ENCODE measurements around the gene FAM174A. TPM values are rescaled to one million over a fixed set of nuclear protein-coding genes. Genes with fewer than 3 reads are reported as not detected.

Gene FAM174A
- total RNA-seq, 1 experiment from 2014 or later: 66.2 TPM

- BruUV-seq (replicated peaks): no TSS peak
- TF ChIP-seq, protein P1, sequence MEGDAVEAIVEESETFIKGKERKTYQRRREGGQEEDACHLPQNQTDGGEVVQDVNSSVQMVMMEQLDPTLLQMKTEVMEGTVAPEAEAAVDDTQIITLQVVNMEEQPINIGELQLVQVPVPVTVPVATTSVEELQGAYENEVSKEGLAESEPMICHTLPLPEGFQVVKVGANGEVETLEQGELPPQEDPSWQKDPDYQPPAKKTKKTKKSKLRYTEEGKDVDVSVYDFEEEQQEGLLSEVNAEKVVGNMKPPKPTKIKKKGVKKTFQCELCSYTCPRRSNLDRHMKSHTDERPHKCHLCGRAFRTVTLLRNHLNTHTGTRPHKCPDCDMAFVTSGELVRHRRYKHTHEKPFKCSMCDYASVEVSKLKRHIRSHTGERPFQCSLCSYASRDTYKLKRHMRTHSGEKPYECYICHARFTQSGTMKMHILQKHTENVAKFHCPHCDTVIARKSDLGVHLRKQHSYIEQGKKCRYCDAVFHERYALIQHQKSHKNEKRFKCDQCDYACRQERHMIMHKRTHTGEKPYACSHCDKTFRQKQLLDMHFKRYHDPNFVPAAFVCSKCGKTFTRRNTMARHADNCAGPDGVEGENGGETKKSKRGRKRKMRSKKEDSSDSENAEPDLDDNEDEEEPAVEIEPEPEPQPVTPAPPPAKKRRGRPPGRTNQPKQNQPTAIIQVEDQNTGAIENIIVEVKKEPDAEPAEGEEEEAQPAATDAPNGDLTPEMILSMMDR (conservative IDR thresholded peaks at IDR 0.05; ENCODE audit: low read depth, low read length): no peak
- no peak for TF ChIP-seq EZH2 (IDR thresholded peaks at IDR 0.05; ENCODE audit: low read length, unreplicated experiment)
- no peak for TF ChIP-seq EZH2phosphoT487 (IDR thresholded peaks at IDR 0.05; ENCODE audit: borderline replicate concordance, low read length)
These were observed 16.1 kb upstream of the FAM174A start for GRCh38 chr5:100519075-100519474.

DNA sequence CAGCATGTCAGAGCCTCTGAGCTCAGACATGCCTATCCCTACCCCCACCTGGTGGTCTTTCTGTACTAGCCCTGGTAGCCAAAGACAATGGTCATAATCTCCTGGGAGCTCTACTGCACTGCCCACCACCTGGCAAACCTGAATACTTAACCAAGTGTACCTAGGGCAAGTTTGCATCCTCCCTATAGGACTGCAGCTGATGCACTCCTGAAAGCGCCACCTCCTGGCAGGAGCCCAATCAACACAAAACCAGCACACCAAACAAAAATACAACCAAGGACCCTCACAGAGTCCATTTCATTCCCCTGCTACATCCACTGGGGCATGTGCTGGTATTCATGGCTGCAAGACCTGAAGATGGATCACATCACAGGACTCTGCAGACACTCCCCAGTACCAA lies 14.8 kb upstream of the FAM174A start:
- no peak for ATAC-seq
- DNase-seq: peak; percentile 16
- TF ChIP-seq, protein P1 (conservative IDR thresholded peaks at IDR 0.05; ENCODE audit: low read depth, low read length): peak; percentile 55
- TF ChIP-seq EZH2phosphoT487 (IDR thresholded peaks at IDR 0.05; ENCODE audit: borderline replicate concordance, low read length): no peak
- Histone ChIP-seq H3K27me3 (ENCODE audit: low read length) (no peaks in the 10 kb centered on the region), H3K27ac (ENCODE audit: low read length) (no peak overlapping the region), H3K4me3 (ENCODE audit: low read length) (no peak overlapping the region), H3K9me2 (replicated peaks; ENCODE audit: low read length) (no peaks in the 10 kb centered on the region), H3K9ac (ENCODE audit: low read length) (no peak overlapping the region), H3K4me1 (ENCODE audit: insufficient read depth, low read length) (no peaks in the 10 kb centered on the region), H3K4me2 (ENCODE audit: low read length) (no peak overlapping the region), H4K20me1 (ENCODE audit: low read length) (no peaks in the 10 kb centered on the region), H3K36me3 (ENCODE audit: low read depth, low read length) (no peaks in the 10 kb centered on the region), H2AFZ (ENCODE audit: low read length) (no peak overlapping the region), H3K9me3 (ENCODE audit: low read length) (0 out of 2 replicates have a peak, but pooled peaks cover 7% of the 10 kb centered on the region), H3F3A (ENCODE audit: low read length, unreplicated experiment) (no peaks in the 10 kb centered on the region), H3K79me2 (ENCODE audit: low read length) (no peaks in the 10 kb centered on the region)
- ChIA-PET CTCF (no interaction called here), POLR2A (ENCODE audit: unreplicated experiment) (no interaction called here)
- BruUV-seq (replicated peaks): no TSS peak
- intact Hi-C loops (cut with micrococcal nuclease): no loop called here

More at GRCh38 chr5:100519075-100519474, 16.1 kb upstream of the FAM174A start:
- Histone ChIP-seq H3K4me2 (ENCODE audit: low read length) (no peak overlapping the region), H3K27ac (ENCODE audit: low read length) (no peak overlapping the region), H3F3A (ENCODE audit: low read length, unreplicated experiment) (no peaks in the 10 kb centered on the region), H4K20me1 (ENCODE audit: low read length) (no peaks in the 10 kb centered on the region), H3K9me3 (ENCODE audit: low read length) (0 out of 2 replicates have a peak, but pooled peaks cover 7% of the 10 kb centered on the region), H3K4me1 (ENCODE audit: insufficient read depth, low read length) (no peaks in the 10 kb centered on the region), H3K36me3 (ENCODE audit: low read depth, low read length) (no peaks in the 10 kb centered on the region), H3K4me3 (ENCODE audit: low read length) (no peak overlapping the region), H3K79me2 (ENCODE audit: low read length) (no peaks in the 10 kb centered on the region), H3K27me3 (ENCODE audit: low read length) (no peaks in the 10 kb centered on the region), H3K9me2 (replicated peaks; ENCODE audit: low read length) (no peaks in the 10 kb centered on the region), H3K9ac (ENCODE audit: low read length) (no peak overlapping the region), H2AFZ (ENCODE audit: low read length) (no peak overlapping the region)
- CTCF ChIA-PET: no interaction called here
- intact Hi-C loops (cut with micrococcal nuclease): no loop called here
- ATAC-seq (no peak), DNase-seq (no peak)
- POLR2A ChIA-PET (ENCODE audit: unreplicated experiment): no interaction called here

DNA sequence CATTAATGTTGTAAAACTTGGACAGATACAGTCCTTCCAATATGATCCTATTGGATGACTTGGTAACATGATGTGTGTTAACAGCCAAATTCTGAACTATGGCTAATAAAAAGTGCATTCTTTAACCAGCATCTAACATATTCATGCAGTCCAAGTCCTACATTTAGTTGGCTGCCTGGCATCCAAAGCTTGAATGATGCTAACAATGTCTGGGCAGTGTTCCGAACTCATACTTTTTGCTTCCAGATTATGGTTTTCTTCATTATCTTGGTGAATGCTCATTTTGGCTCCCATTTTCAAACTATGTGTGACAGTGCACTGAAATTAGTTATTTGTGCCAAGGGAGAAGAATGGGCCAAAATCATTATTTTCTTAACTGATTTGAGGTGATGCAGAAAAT lies 2.8 kb downstream of the FAM174A start:
- ChIA-PET POLR2A (ENCODE audit: unreplicated experiment) (no interaction called here), CTCF (no interaction called here)
- TF ChIP-seq, protein P1 (conservative IDR thresholded peaks at IDR 0.05; ENCODE audit: low read depth, low read length): no peak
- TF ChIP-seq EZH2 (IDR thresholded peaks at IDR 0.05; ENCODE audit: low read length, unreplicated experiment): no peak
- TF ChIP-seq EZH2phosphoT487 (IDR thresholded peaks at IDR 0.05; ENCODE audit: borderline replicate concordance, low read length): no peak
- no peaks in the 10 kb centered on the region for H3F3A ChIP-seq (ENCODE audit: low read length, unreplicated experiment)
- no peaks in the 10 kb centered on the region for H3K27me3 ChIP-seq (ENCODE audit: low read length)
- H3K4me1 ChIP-seq (ENCODE audit: insufficient read depth, low read length): peaks cover 20% of the 10 kb centered on the region
- H3K9ac ChIP-seq (ENCODE audit: low read length): no peak overlapping the region
- H3K9me2 ChIP-seq (replicated peaks; ENCODE audit: low read length): no peaks in the 10 kb centered on the region
- intact Hi-C loops (cut with micrococcal nuclease): no loop called here
- no peak overlapping the region for H3K27ac ChIP-seq (ENCODE audit: low read length)
- no peak overlapping the region for H3K4me3 ChIP-seq (ENCODE audit: low read length)
- H3K9me3 ChIP-seq (ENCODE audit: low read length): no peaks in the 10 kb centered on the region
- H2AFZ ChIP-seq (ENCODE audit: low read length): no peak overlapping the region
- H3K4me2 ChIP-seq (ENCODE audit: low read length): peak overlapping the region; percentile 84; the same call in 1 of the 2 replicates
- peaks cover 26% of the 10 kb centered on the region for H3K79me2 ChIP-seq (ENCODE audit: low read length)
- H4K20me1 ChIP-seq (ENCODE audit: low read length): no peaks in the 10 kb centered on the region
- ATAC-seq (no peak), DNase-seq (no peak)
- BruUV-seq (replicated peaks): no TSS peak
- no peaks in the 10 kb centered on the region for H3K36me3 ChIP-seq (ENCODE audit: low read depth, low read length)
